Measurements from ENCODE around the gene APLNR. TPM values are rescaled to one million over a fixed set of nuclear protein-coding genes. Genes with fewer than 3 reads are reported as not detected.

APLNR gene
- total and polyA plus RNA-seq, 2 donors (not counting 3 experiments of a cell fraction or from before 2014, with no cell fraction given) = 0.04 to 0.38 TPM

DNA sequence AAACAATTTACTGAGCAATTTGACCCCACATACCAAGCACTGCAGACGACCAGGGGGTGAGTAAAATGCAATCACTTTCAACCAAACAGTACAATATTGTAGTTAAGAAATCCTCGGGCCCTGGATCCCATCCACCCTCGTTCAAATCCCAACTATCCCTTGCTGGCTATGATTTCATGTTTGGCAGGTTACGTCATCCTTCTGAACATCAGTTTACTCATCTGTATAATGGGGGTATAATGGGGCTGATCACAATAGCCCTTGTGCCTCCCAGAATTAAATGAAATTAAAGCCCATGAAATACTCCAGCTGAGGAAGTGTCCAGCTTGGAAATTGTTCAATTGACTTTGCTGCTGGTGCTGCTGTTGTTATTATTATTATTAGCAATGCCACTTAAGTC, 20.6 kb downstream of the APLNR start:
- Histone ChIP-seq H4K20me1 (replicated peaks; ENCODE audit: control insufficient read depth, extremely low read depth, insufficient read depth, low read length) (no peaks in the 10 kb centered on the region), H3K4me2 (ENCODE audit: insufficient read depth, low read length) (no peak overlapping the region), H3K9me1 (replicated peaks; ENCODE audit: control insufficient read depth, extremely low read depth, insufficient read depth, low read length) (no peaks in the 10 kb centered on the region), H3K36me3 (ENCODE audit: control insufficient read depth in 2 of 2, extremely low read depth in 1 of 2, insufficient read depth in 2 of 2, low read length in 2 of 2) (no peaks in the 10 kb centered on the region), H3K4me1 (ENCODE audit: control insufficient read depth, extremely low read depth, insufficient read depth, low read length) (peaks cover 16% of the 10 kb centered on the region), H2AFZ (ENCODE audit: low read depth, low read length) (no peak overlapping the region), H3K27me3 (ENCODE audit: control insufficient read depth in 2 of 2, insufficient read depth in 2 of 2, low read length in 2 of 2) (no peaks in the 10 kb centered on the region), H3K79me2 (ENCODE audit: control insufficient read depth, insufficient read depth, low read length) (no peaks in the 10 kb centered on the region), H3K27ac (ENCODE audit: insufficient read depth, low read depth, low read length) (no peak overlapping the region), H3K4me3 (replicated peaks in 1 of 3; ENCODE audit: insufficient read depth in 1 of 3, low read depth in 1 of 3, low read length in 3 of 3) (no peak overlapping the region), H3K9me3 (replicated peaks; ENCODE audit: control insufficient read depth, insufficient read depth, low read length) (no peaks in the 10 kb centered on the region), H3K9ac (replicated peaks; ENCODE audit: extremely low read depth, insufficient read depth, low read length) (no peak overlapping the region)
- CTCF ChIA-PET = interaction anchor here (2.1 kb wide), 1 partner anchor 33 kb away, joined by 7 read pairs; no protein-coding TSS in a partner anchor
- BruUV-seq (replicated peaks) = no TSS peak
- intact Hi-C loops (cut with micrococcal nuclease) = no loop called here
- no peak for TF ChIP-seq POLR2A (IDR thresholded peaks at IDR 0.05; ENCODE audit: low read depth, low read length)
- TF ChIP-seq, protein P1, sequence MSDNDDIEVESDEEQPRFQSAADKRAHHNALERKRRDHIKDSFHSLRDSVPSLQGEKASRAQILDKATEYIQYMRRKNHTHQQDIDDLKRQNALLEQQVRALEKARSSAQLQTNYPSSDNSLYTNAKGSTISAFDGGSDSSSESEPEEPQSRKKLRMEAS (IDR thresholded peaks at IDR 0.05; ENCODE audit: insufficient read depth, insufficient read length) = no peak
- TF ChIP-seq MYC (IDR thresholded peaks at IDR 0.05; ENCODE audit: low read depth, low read length) = no peak
- TF ChIP-seq GATA2 (IDR thresholded peaks at IDR 0.05; ENCODE audit: insufficient read depth, insufficient read length, low read depth, low read length) = no peak
- no peak for TF ChIP-seq FOS (IDR thresholded peaks at IDR 0.05; ENCODE audit: borderline replicate concordance, insufficient read depth, low read length)
- no peak for TF ChIP-seq EZH2 (IDR thresholded peaks at IDR 0.05; ENCODE audit: borderline replicate concordance, low read depth, low read length, severe bottlenecking)
- no peak for TF ChIP-seq JUN (IDR thresholded peaks at IDR 0.05; ENCODE audit: borderline replicate concordance, insufficient read depth, insufficient read length, low read depth)
- TF ChIP-seq, protein P2, sequence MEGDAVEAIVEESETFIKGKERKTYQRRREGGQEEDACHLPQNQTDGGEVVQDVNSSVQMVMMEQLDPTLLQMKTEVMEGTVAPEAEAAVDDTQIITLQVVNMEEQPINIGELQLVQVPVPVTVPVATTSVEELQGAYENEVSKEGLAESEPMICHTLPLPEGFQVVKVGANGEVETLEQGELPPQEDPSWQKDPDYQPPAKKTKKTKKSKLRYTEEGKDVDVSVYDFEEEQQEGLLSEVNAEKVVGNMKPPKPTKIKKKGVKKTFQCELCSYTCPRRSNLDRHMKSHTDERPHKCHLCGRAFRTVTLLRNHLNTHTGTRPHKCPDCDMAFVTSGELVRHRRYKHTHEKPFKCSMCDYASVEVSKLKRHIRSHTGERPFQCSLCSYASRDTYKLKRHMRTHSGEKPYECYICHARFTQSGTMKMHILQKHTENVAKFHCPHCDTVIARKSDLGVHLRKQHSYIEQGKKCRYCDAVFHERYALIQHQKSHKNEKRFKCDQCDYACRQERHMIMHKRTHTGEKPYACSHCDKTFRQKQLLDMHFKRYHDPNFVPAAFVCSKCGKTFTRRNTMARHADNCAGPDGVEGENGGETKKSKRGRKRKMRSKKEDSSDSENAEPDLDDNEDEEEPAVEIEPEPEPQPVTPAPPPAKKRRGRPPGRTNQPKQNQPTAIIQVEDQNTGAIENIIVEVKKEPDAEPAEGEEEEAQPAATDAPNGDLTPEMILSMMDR (IDR thresholded peaks at IDR 0.05; ENCODE audit: extremely low read depth in 1 of 2, insufficient read depth in 1 of 2, low read depth in 1 of 2, low read length in 2 of 2) = no peak
- TF ChIP-seq POLR2AphosphoS5 (IDR thresholded peaks at IDR 0.05; ENCODE audit: insufficient read depth, low read depth, low read length) = no peak
- POLR2A ChIA-PET = no interaction called here
- no peak for DNase-seq (ENCODE audit: low read depth, low spot score)
- FAIRE-seq = no peak
- dilution Hi-C loops (cut with MboI; ENCODE audit: extremely low pct_ligation_motif_present, low sequenced_read_pairs) = no loop called here
